ENCODE results near the gene BCAS3.

- no peak for TF ChIP-seq POLR2AphosphoS5 (IDR thresholded peaks at IDR 0.05)
- TF ChIP-seq CTCF (IDR thresholded peaks at IDR 0.05): no peak
- no peak for TF ChIP-seq POLR2A (IDR thresholded peaks at IDR 0.05)
These were observed 79.8 kb downstream of the BCAS3 start for GRCh38 chr17:60757437-60757836.

Measured in transverse colon (tissue), 4 donors.